ENCODE data around the gene KIF22. TPM values are rescaled to one million over a fixed set of nuclear protein-coding genes. Genes with fewer than 3 reads are reported as not detected.
A peak's percentile ranks its signal among the peaks of the same experiment; 100 is the strongest.

KIF22 gene
- total RNA-seq, 1 donor from 2014 or later = 78.3 TPM

GRCh38 chr16:29819506-29819905, 29.0 kb downstream of the KIF22 start:
- peaks cover 51% of the 10 kb centered on the region for H3K4me1 Mint-ChIP-seq
- no peak for DNase-seq (ENCODE audit: low spot score in 2 of 2, unreplicated experiment in 2 of 2)
- peak overlapping the region; percentile 86 for H3K27ac Mint-ChIP-seq
- no peaks in the 10 kb centered on the region for H3K9me3 Mint-ChIP-seq
- TF ChIP-seq, protein P1, sequence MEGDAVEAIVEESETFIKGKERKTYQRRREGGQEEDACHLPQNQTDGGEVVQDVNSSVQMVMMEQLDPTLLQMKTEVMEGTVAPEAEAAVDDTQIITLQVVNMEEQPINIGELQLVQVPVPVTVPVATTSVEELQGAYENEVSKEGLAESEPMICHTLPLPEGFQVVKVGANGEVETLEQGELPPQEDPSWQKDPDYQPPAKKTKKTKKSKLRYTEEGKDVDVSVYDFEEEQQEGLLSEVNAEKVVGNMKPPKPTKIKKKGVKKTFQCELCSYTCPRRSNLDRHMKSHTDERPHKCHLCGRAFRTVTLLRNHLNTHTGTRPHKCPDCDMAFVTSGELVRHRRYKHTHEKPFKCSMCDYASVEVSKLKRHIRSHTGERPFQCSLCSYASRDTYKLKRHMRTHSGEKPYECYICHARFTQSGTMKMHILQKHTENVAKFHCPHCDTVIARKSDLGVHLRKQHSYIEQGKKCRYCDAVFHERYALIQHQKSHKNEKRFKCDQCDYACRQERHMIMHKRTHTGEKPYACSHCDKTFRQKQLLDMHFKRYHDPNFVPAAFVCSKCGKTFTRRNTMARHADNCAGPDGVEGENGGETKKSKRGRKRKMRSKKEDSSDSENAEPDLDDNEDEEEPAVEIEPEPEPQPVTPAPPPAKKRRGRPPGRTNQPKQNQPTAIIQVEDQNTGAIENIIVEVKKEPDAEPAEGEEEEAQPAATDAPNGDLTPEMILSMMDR (IDR thresholded peaks at IDR 0.05; ENCODE audit: unreplicated experiment) = no peak
- H3K27me3 Mint-ChIP-seq (ENCODE audit: low read depth) = no peaks in the 10 kb centered on the region
- peak overlapping the region; percentile 62 for H3K4me3 Mint-ChIP-seq
- H3K36me3 Mint-ChIP-seq = peaks cover 6% of the 10 kb centered on the region

- no peaks in the 10 kb centered on the region for H3K27me3 Mint-ChIP-seq (ENCODE audit: low read depth)
- no peaks in the 10 kb centered on the region for H3K9me3 Mint-ChIP-seq
- H3K4me1 Mint-ChIP-seq = peaks cover 43% of the 10 kb centered on the region
- peak within 1 kb of the TSS; percentile 86 for H3K27ac Mint-ChIP-seq
- TF ChIP-seq, protein P1 (IDR thresholded peaks at IDR 0.05; ENCODE audit: unreplicated experiment) = no peak
- peaks cover 6% of the 10 kb centered on the region for H3K36me3 Mint-ChIP-seq
- DNase-seq (ENCODE audit: low spot score in 2 of 2, unreplicated experiment in 2 of 2) = no peak
- H3K4me3 Mint-ChIP-seq = peak within 1 kb of the TSS; percentile 62
Observed at GRCh38 chr16:29820271-29820701, 29.7 kb downstream of the KIF22 start, which contains the start of gene MVP. TSS of gene MVP (plus strand) at chr16:29820462. CDS start at chr16:29830550, 10,088 bp downstream.

- no peak for DNase-seq (ENCODE audit: low spot score in 2 of 2, unreplicated experiment in 2 of 2)
- Mint-ChIP-seq H3K27me3 (ENCODE audit: low read depth) (no peaks in the 10 kb centered on the region), H3K4me3 (peak overlapping the region; percentile 62), H3K36me3 (peaks cover 6% of the 10 kb centered on the region), H3K9me3 (no peaks in the 10 kb centered on the region), H3K4me1 (peaks cover 38% of the 10 kb centered on the region), H3K27ac (peak overlapping the region; percentile 86)
- TF ChIP-seq, protein P1 (IDR thresholded peaks at IDR 0.05; ENCODE audit: unreplicated experiment) = no peak
Observed at GRCh38 chr16:29820730-29821642, 30.4 kb downstream of the KIF22 start.

GRCh38 chr16:29821643-29822115, 31.1 kb downstream of the KIF22 start:
- TF ChIP-seq, protein P1 (IDR thresholded peaks at IDR 0.05; ENCODE audit: unreplicated experiment) = no peak
- Mint-ChIP-seq H3K4me3 (no peak overlapping the region), H3K4me1 (peaks cover 37% of the 10 kb centered on the region), H3K9me3 (no peaks in the 10 kb centered on the region), H3K27me3 (ENCODE audit: low read depth) (no peaks in the 10 kb centered on the region), H3K36me3 (peaks cover 6% of the 10 kb centered on the region), H3K27ac (peak overlapping the region; percentile 73)
- no peak for DNase-seq (ENCODE audit: low spot score in 2 of 2, unreplicated experiment in 2 of 2)

- Mint-ChIP-seq H3K36me3 (no peaks in the 10 kb centered on the region), H3K4me1 (peaks cover 21% of the 10 kb centered on the region)
Observed at GRCh38 chr16:29824589-29825144, 34.1 kb downstream of the KIF22 start.

More at GRCh38 chr16:29824589-29825144, 34.1 kb downstream of the KIF22 start:
- Mint-ChIP-seq H3K27me3 (ENCODE audit: low read depth) (no peaks in the 10 kb centered on the region), H3K9me3 (no peaks in the 10 kb centered on the region), H3K27ac (no peak overlapping the region), H3K4me3 (no peak overlapping the region)
- DNase-seq (ENCODE audit: low spot score in 2 of 2, unreplicated experiment in 2 of 2) = no peak
- TF ChIP-seq, protein P1 (IDR thresholded peaks at IDR 0.05; ENCODE audit: unreplicated experiment) = no peak

Data from mesothelial cell of epicardium (in vitro differentiated cells).